SK-N-SH treated with all-trans-retinoic acid at 6 μM for 48 hours (cell line): ENCODE results near the gene NFIB.

ENCODE experiments used
- CREB5 ChIP-seq: fragments of 250-450 bp; sonication (Bioruptor Pico); IDR thresholded peaks from 2 replicates; pipeline ENCODE4 v1.5.1; 2020; ENCODE audit warnings: low read depth, mild to moderate bottlenecking, moderate library complexity
- GLIS3 ChIP-seq: fragments of 250-450 bp; sonication (Bioruptor Pico); IDR thresholded peaks from 2 replicates; pipeline ENCODE4 v1.5.0; 2020; ENCODE audit warnings: mild to moderate bottlenecking, moderate library complexity
- OSR1 ChIP-seq: fragments of 250-450 bp; sonication (Bioruptor Pico); IDR thresholded peaks from 2 replicates; pipeline ENCODE4 v1.8.0; 2022; ENCODE audit warnings: moderate library complexity, mild to moderate bottlenecking, inconsistent platforms
- SNAI2 ChIP-seq: fragments of 250-450 bp; sonication (Bioruptor Pico); IDR thresholded peaks from 2 replicates; pipeline ENCODE4 v1.5.0; 2020; ENCODE audit warnings: mild to moderate bottlenecking, moderate library complexity
- TCF4 ChIP-seq: fragments of 250-450 bp; sonication (Bioruptor Pico); IDR thresholded peaks from 2 replicates; pipeline ENCODE4 v1.8.0; 2021; ENCODE audit warnings: mild to moderate bottlenecking, moderate library complexity, borderline replicate concordance
- ZFP3 ChIP-seq: fragments of 250-450 bp; sonication (Bioruptor Pico); IDR thresholded peaks from 2 replicates; pipeline ENCODE4 v1.5.0; 2020; ENCODE audit warnings: mild to moderate bottlenecking, moderate library complexity
- ZNF565 ChIP-seq: fragments of 450-650 bp; formaldehyde crosslinking; conservative IDR thresholded peaks from 2 replicates; pipeline ENCODE4 v1.5.0; 2020; ENCODE audit warnings: low read depth, mild to moderate bottlenecking, moderate library complexity
- ZNF70 ChIP-seq: fragments of 450-650 bp; formaldehyde crosslinking; IDR thresholded peaks from 2 replicates; pipeline ENCODE4 v1.5.0; 2020; ENCODE audit warnings: mild to moderate bottlenecking, moderate library complexity

GRCh38 chr9:14033067-14033466, 280.9 kb downstream of the NFIB start:
- no peak for TF ChIP-seq ZNF565 (CRISPR knock-in tag)
- TF ChIP-seq TCF4 = no peak
- no peak for TF ChIP-seq GLIS3 (CRISPR knock-in tag)
- no peak for TF ChIP-seq CREB5 (CRISPR knock-in tag)
- no peak for TF ChIP-seq SNAI2 (CRISPR knock-in tag)
- no peak for TF ChIP-seq ZFP3 (CRISPR knock-in tag)
- TF ChIP-seq OSR1 (CRISPR knock-in tag) = no peak
- no peak for TF ChIP-seq ZNF70 (CRISPR knock-in tag)
